ENCODE measurements around the gene SARNP.
"Not testable (repeated sequence)": the region's sequence is repeated elsewhere in the genome, so short reads cannot be mapped to it uniquely, and the experiment has no call there.

The SARNP gene

DNA sequence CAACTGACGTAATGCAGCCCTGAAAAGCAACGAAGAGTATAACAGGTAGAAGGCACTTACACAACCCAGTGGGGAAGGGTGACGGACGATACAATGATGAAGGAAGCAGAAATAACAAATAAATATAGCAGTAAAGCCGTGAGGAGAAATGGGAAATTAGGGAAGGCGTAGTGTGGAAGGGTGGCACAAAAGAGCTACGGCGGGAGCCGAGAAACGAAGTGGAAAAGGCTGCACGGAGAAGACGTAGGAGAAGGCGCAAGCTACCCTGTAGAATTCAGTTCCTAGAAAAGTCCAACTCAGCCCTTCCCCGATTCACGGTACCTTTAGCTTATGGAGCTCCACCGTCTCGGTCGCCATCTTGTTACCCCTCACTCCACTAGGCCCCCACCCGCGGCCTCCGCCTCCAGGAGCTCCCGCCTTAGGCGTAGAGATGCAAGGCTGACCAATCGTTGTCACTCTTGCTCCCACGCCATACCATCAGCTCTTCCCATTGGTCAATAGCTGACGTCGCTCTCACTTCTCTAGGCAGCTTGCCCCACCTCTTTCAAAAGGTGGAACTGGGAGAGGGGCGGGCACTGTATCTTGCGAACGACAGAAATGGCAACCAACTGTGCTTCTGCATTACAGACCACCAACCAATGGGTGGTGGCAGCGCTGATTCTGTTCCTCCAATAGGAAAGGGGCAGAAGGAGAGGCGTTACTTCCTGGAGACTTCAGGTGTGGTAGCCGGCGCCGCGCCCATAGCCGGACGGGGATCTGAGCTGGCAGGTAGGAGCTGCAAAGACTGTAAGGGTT, at the start of gene SARNP, which contains the start of gene ORMDL2:
TSS of gene SARNP (minus strand) at position 380 of the 795 bp plus-strand sequence. CDS start at position 357, 23 bp downstream.
TSS of gene ORMDL2 (plus strand) at position 697 of the 795 bp plus-strand sequence. CDS start 959 bp downstream, outside the sequence.
- peak; percentile 96 for DNase-seq

- not testable (repeated sequence) for DNase-seq
Measured at GRCh38 chr12:55866454-55867004, 49.0 kb upstream of the SARNP start.

DNA sequence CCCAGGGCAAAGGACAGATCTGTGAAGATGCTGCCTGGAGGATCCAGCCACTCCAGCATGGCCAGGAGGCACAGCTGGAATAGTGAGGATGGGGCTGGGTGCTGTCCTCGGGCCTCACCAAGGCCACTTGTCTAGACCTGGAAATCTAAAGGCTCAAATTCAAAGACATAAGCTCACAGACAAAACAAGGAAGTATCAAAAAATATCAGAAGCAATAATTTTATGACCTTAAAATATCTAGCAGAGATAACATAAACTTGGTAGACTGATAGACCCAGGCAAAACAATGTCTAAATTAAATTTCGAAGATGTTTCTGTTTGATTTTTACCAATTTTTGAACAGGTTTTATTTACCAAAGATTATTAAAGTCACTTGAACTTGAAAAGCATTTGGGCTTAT, 47.8 kb upstream of the SARNP start:
- DNase-seq = no peak

- DNase-seq = not testable (repeated sequence)
Measured at GRCh38 chr12:55862931-55863330, 45.4 kb upstream of the SARNP start.

- no peak for DNase-seq
Measured at GRCh38 chr12:55862286-55862685, 44.8 kb upstream of the SARNP start.

DNA sequence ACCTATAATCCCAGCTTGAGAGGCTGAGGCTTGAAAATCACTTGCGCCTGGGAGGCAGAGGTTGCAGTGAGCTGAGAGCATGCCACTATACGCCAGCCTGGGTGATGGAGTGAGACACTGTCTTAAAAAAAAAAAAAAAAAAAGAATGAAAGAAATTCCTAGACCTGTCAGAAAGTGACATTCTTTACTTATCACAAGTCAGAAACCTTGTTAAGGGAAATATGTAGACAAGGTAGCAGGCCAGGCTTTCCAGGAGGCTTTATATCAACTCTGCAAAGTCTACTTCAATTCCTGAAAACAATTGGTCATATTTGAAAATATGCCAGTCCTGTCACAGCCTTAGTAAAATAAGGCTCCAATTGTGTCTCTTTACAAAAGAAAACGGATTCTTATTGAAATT, 44.3 kb upstream of the SARNP start:
- DNase-seq = no peak

DNA sequence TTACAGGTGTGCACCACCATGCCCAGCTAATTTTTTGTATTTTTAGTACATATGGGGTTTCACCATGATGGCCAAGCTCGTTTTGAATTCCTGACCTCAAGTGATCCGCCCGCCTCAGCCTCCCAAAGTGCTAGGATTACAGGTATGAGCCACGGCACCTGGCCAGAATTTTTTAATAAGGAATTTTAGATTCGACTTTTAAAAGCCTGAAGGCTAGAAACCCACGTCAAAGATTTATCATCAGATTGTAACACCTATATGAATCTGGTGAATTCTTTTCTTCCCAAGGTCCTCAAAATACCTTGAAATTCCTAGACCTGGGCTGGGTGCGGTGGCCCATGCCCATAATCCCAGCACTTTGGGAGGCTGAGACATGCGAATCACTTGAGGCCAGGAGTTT, 43.9 kb upstream of the SARNP start:
- DNase-seq = no peak

GRCh38 chr12:55852740-55853139, 35.2 kb upstream of the SARNP start:
- no peak for DNase-seq

DNA sequence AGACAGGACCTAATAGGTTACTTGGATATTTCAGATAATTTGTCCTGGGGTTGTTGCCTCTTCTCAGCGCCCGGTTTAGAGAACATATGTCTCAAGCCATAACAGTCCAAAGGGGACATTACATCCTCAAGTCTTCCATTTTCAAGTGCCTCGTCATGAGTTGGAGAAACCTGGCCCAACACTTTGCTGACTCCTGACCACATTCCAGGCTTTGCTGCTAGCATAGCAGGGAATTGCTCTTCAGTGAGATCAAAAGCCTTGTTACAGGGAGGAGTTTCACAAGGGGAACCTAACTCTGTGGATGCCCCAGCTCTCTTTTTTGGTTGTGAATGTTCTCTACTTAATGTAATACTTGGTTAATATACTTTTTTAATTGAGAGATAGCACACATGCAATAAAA, 33.4 kb upstream of the SARNP start:
- no peak for DNase-seq

GRCh38 chr12:55850401-55850800, 32.9 kb upstream of the SARNP start:
- no peak for DNase-seq

DNA sequence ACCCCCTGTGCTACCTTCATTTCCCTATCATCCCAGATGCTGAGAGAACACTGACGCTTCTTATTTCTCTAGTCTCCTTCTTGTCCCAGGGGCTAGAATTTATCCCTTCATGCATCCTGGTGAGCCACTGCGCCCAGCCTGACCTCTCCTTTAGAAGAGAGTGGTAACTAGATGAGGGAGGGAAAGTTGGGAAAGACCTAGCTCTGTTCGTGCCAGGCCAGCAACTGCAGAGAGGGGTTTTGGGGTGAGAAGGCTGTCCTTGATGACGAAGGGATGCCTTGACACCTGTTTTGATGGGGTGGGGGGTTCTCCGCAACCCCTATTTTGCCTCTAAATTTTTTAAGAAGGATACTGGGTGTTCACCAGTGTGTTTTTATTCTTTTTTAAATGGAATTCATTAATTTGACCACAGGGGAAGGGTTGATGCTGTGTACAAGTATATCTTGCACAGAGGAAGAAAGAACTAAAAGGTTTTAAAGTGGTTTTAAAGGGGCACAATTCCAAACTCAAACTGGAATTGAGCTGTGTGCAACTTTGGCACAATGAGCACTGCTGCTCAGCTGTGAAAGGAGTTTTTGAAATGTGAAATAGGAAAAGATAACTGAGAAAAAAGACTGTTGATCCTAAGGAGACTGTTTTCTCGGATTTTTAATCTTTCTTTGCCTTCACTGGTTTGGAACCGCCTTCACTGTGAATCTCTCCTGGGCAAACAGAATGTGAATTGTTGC, 32.3 kb upstream of the SARNP start:
- no peak for DNase-seq

DNA sequence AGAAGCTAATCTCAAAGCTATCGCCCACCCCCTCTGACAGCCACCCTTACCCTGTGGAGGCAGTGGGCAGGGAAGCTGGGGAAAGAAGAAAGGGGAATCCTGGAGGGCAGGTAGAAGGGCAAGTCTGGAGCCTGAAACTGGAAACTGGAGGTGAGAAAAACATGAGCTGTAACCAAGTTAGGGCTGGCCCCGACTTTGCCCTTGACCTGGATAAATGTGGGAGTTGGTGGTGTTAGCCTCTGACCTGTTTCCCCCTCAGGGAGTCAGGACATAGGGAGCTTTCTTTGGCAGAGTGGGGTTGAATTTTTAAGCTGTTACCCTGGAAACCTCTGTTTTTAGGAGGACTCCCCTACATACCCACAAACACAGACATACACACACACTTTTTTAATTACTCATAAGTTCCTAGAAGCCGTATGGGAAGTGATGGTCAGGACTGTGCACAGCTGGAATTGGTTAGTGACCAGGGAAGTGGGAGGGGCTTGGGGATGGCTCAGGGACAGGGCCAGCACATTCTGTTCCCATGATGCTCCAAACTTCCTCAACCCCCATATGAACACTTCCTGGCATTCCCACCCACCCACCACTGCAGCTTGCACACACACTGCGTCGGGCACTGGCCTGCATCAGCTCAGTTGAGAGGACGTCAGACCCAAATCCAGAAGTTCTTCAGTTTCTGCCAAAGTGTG, 30.2 kb upstream of the SARNP start:
- no peak for DNase-seq

DNA sequence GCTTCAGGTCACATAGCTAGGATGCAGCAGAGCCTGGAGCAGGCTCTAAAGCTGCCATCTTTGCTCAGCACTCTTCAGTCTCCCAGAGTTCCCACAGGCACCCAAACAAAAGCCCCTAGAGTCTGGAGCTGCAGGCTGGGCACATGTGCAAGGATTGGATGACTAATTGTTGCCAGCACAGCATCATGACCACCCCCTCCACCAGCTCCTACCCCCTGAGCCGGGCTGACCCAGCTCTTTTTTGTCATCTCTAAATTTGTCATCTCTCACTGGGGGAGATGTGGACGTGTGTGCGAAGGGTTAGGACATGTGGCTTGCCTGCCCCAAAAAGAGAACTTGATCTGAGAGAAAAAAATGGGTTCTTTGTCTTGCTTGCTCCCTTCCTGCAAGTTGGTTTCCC, 29.5 kb upstream of the SARNP start:
- DNase-seq = no peak

- DNase-seq = no peak
Measured at GRCh38 chr12:55845785-55846496, 28.4 kb upstream of the SARNP start.

GRCh38 chr12:55845361-55845760, 27.8 kb upstream of the SARNP start:
- DNase-seq = no peak

GRCh38 chr12:55844961-55845360, 27.4 kb upstream of the SARNP start:
- no peak for DNase-seq

GRCh38 chr12:55843431-55843830, 25.9 kb upstream of the SARNP start:
- no peak for DNase-seq

DNA sequence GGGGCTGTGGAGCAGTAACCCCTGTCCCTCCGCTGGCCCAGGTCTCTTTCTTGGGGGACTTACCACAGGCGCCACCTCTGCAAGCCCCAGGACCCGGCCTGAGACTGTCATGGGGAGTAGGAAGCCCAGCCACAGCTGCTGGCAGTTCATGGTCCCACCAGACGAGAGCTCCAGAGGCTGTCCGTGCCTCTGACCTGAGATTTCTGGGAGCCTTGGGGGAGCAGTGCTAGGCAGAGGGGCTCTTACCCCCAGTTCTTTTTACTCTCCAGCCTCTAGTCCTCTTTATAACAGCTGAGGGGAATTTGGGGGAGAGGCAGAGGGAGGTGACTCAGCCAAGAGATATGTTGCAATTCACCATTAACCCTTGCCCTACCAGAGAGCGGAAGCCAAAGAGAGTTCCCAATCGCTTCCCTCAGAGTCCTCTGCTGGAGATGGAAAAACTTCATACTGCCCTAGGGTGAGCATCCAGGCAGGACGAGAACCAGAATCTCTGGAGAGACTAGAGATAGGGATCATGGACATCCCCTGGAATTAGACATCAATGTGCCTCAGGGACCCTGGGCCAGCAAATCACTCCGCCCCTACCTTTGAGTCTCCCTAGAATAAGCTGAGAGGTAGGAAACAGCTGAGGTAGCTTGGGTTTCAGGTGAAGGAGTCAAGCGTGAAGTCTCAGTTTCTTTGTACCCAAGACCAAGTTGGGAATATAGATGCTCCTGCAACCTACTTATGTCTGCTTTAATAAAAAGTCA, 25.3 kb upstream of the SARNP start, which contains the start of gene MMP19:
TSS of gene MMP19 (minus strand) at position 256 of the 749 bp plus-strand sequence. CDS start at position 150, 106 bp downstream.
- DNase-seq = no peak

- no peak for DNase-seq
Measured at GRCh38 chr12:55840581-55841351, 23.2 kb upstream of the SARNP start.

DNA sequence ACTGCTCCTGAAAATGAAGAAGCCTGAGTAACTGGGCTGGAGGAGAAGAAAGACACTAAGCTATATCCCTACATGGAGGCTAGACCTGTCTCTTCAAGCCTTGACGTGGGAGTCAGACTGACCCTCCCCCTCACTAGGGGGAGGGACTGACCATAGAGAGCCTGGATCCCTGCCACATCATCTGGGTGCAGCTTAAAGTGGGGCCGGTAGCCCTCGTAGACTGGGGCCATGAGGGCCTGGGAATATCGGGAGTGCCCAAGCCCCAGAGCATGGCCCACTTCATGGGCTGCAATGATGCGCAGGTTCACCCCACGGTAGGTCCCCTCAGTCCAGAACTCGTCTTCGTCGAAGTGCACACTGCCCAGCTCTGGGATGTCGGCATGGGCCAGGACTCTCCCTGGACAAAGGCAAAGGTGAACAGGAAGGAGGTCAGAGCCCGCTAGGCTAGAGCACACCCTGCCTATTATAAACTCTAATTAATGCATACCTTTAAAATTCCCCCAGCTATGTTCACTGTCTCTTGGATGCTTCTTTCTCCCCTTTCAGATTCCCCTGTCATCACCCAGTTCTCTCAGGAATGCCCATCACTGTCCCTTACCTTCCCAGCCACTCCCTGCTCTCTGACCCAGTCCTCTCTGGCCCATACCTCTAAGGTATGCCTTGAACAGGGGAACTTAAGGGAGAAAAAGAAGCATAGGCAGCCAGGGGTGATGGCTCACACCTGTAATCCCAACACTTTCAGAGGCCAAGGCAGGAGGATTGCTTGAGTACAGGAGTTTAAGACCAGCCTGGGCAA, 22.0 kb upstream of the SARNP start:
- no peak for DNase-seq
